ENCODE measurements around the gene TTLL5.

- TF ChIP-seq CTCF (IDR thresholded peaks at IDR 0.05; ENCODE audit: low read depth, low read length, poor library complexity, severe bottlenecking) (no peak), EZH2phosphoT487 (IDR thresholded peaks at IDR 0.05; ENCODE audit: borderline replicate concordance, low read length) (no peak)
Measured at GRCh38 chr14:75977582-75977943, 316.5 kb downstream of the TTLL5 start.

Data from DOHH2 (cell line).